HG02588 (cell line): Measurements from ENCODE around the gene OR1F1.
A peak's percentile ranks its signal among the peaks of the same experiment; 100 is the strongest.
"Not testable (repeated sequence)": the region's sequence is repeated elsewhere in the genome, so short reads cannot be mapped to it uniquely, and the experiment has no call there.

Source experiments
- ATAC-seq: cut with Tn5 transposase; IDR thresholded peaks from one replicate; pipeline ENCODE4 v1.9.1; 2021; ENCODE audit warnings: mild to moderate bottlenecking, moderate library complexity; ENCODE audit not compliant: unreplicated experiment

The OR1F1 gene

GRCh38 chr16:3195975-3196374, 8.0 kb downstream of the OR1F1 start:
- ATAC-seq, result no peak

- ATAC-seq, result not testable (repeated sequence)
Measured at GRCh38 chr16:3197694-3198333, 9.8 kb downstream of the OR1F1 start.

GRCh38 chr16:3198334-3199072, 10.5 kb downstream of the OR1F1 start:
- no peak for ATAC-seq

- no peak for ATAC-seq
Measured at GRCh38 chr16:3202903-3203539, 15.0 kb downstream of the OR1F1 start.

GRCh38 chr16:3205939-3206338, 17.9 kb downstream of the OR1F1 start:
- ATAC-seq, result not testable (repeated sequence)

- ATAC-seq, result no peak
Measured at GRCh38 chr16:3207086-3207953, 19.3 kb downstream of the OR1F1 start.

GRCh38 chr16:3212006-3212405, 24.0 kb downstream of the OR1F1 start:
- ATAC-seq, result no peak

GRCh38 chr16:3212567-3212966, 24.6 kb downstream of the OR1F1 start:
- ATAC-seq, result no peak

GRCh38 chr16:3214904-3215600, 27.0 kb downstream of the OR1F1 start:
- no peak for ATAC-seq

- no peak for ATAC-seq
Measured at GRCh38 chr16:3215601-3216262, 27.7 kb downstream of the OR1F1 start.

GRCh38 chr16:3216263-3216640, 28.2 kb downstream of the OR1F1 start:
- ATAC-seq, result no peak

- no peak for ATAC-seq
Measured at GRCh38 chr16:3220839-3221238, 32.8 kb downstream of the OR1F1 start.

- no peak for ATAC-seq
Measured at GRCh38 chr16:3223913-3224515, 36.0 kb downstream of the OR1F1 start.

- peak; percentile 4 for ATAC-seq
Measured at GRCh38 chr16:3234543-3234856, 46.5 kb downstream of the OR1F1 start.

GRCh38 chr16:3234857-3235561, 47.0 kb downstream of the OR1F1 start, which contains the start of gene ZNF200:
TSS of gene ZNF200 (minus strand) at chr16:3235158. CDS start at chr16:3233755, 1,403 bp downstream.
- peak; percentile 88 for ATAC-seq

GRCh38 chr16:3235856-3236669, 48.1 kb downstream of the OR1F1 start:
- ATAC-seq, result no peak

GRCh38 chr16:3241761-3242160, 53.8 kb downstream of the OR1F1 start:
- no peak for ATAC-seq

- ATAC-seq, result no peak
Measured at GRCh38 chr16:3242709-3243108, 54.7 kb downstream of the OR1F1 start.
